Transverse colon (tissue), 4 donors: ENCODE measurements around the gene CIDEA. TPM values are rescaled to one million over a fixed set of nuclear protein-coding genes. Genes with fewer than 3 reads are reported as not detected.
A peak's percentile ranks its signal among the peaks of the same experiment; 100 is the strongest.

Source experiments
- DNase-seq: peaks from one replicate; pipeline ENCODE4 v3.0.0-alpha.2; 2019
- H3K27ac ChIP-seq, 4 donors: fragments of 200-600 bp; sonication (generic); 2 replicates each; pipeline ENCODE4 v1.5.1; 2016 to 2018; ENCODE audit warnings: inconsistent platforms in 4 of 4
- H3K27me3 ChIP-seq: fragments of 200-600 bp; sonication (generic); 2 replicates; pipeline ENCODE4 v1.5.1; 2017; ENCODE audit warnings: inconsistent platforms
- H3K36me3 ChIP-seq, 4 donors: fragments of 200-600 bp; sonication (generic); 2 replicates each; pipeline ENCODE4 v1.5.1; 2017 to 2019; ENCODE audit warnings: inconsistent platforms in 4 of 4
- H3K4me1 ChIP-seq, 4 donors: fragments of 200-600 bp; sonication (generic); 2 replicates each; pipeline ENCODE4 v1.5.1; 2017 to 2020; ENCODE audit warnings: inconsistent platforms in 4 of 4
- H3K4me3 ChIP-seq, 4 donors: fragments of 200-600 bp; sonication (generic); 1 replicate in 1 of 4; 2 replicates in 3 of 4; pipeline versions ENCODE4 v1.5.1 to v1.6.1; 2017 to 2019; ENCODE audit warnings: inconsistent platforms in 4 of 4
- H3K9me3 ChIP-seq, 2 donors: fragments of 200-600 bp; sonication (generic); 2 replicates each; pipeline ENCODE4 v1.5.1; 2017 to 2019; ENCODE audit warnings: inconsistent platforms in 2 of 2
- EP300 ChIP-seq: sonication (generic); formaldehyde crosslinking; IDR thresholded peaks from one replicate; pipeline ENCODE4 v1.6.1; 2017; ENCODE audit warnings: antibody characterized with exemption, low read depth
- POLR2A ChIP-seq: fragments of 450-650 bp; IDR thresholded peaks from one replicate; pipeline ENCODE4 v1.6.1; 2016; ENCODE audit warnings: antibody characterized with exemption, mild to moderate bottlenecking, moderate library complexity
- POLR2AphosphoS5 ChIP-seq, 3 donors: sonication (generic); formaldehyde crosslinking; IDR thresholded peaks; one replicate each; pipeline ENCODE4 v1.6.1; 2016; ENCODE audit warnings: antibody characterized with exemption in 3 of 3
- WGBS, 2 donors: methylation state at CpG; one replicate each; pipeline ENCODE4 v1.1.5; 2018; ENCODE audit warnings: low coverage in 1 of 2; 5-methylcytosine and 5-hydroxymethylcytosine counted together
- in situ Hi-C, 4 donors: fragments of 200-750 bp; cut with MboI; loops; one replicate each; pipeline versions ENCODE4 v1.15.0 to v1.15.1; 2017; ENCODE audit warnings: low sequenced_read_pairs in 3 of 4, low pct_ligation_motif_present in 1 of 4, low pct_unique_long_range_greater_than_20kb in 1 of 4
- intact Hi-C: fragments of 100-400 bp; cut with DNase I; formaldehyde crosslinking; loops from one replicate; pipeline ENCODE4 v1.15.1; 2023; ENCODE audit warnings: low total_unique reads
- total RNA-seq, 4 donors: library from RNA; depleted of rRNA; stranded (reverse); fragments of >200 nt; gene quantifications; one replicate each; pipeline ENCODE4 v1.1.0, GENCODE V29; 2016
- TF ChIP-seq, protein P1 (sequence below), 5 experiments: fragments of 200-600 bp in 3 of 5; fragments of 450-650 bp in 2 of 5; sonication (generic) in 3 of 5; IDR thresholded peaks; 1 replicate in 2 of 5; 2 replicates in 3 of 5; pipeline ENCODE4 v1.5.1; 2016 to 2017; ENCODE audit warnings: antibody characterized with exemption in 5 of 5, inconsistent platforms in 3 of 5, mild to moderate bottlenecking in 2 of 5, moderate library complexity in 1 of 5

Gene CIDEA
- total RNA-seq, 4 donors from 2014 or later, result 0.68 to 3.8 (median 3.7) TPM; not detected in 1

DNA sequence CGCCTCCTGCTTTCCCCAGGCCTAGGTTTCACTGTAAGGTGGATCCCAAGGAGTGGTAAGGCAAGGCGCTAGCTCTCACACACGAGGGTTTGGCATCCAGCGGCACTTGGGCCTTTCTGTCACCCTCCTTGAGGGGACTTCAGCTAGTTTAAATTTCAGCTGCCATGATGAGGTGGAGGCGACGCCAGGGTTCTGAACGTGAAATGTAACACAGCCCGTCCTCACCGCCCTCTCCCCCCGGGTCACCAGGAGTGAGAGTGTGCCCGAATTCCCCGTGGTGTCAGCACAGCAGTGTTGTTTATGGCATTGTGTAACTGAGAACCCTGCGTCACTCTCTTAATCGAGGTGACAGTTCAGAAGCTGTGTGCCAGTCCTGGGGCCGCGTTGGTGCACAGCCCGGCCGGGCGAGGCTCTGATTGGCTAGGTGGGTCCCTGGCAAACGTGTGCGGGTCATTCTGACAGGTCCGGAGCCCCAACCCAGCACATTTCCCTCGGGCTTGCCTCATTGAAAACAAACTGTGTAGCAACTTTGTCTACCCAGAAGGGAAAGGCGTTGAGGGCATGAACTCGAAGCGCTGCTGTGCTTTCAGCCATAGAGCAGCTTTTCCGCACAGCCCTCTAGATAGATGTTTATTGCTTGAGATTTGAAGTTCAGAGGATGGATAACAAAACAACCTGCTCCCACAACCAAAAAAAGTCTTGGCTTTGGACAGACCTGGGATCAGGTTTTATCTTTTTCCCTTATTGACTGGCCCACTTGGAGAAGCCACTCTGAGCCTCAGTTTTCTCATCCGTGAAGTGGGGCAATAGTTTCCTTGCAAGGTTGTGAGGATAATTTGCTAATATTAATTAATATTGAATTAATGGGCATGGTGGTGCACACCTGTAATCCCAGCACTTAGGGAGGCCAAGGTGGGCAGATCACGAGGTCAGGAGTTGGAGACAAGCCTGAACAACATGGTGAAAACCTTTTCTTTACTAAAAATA is 4.9 kb downstream of the CIDEA start:
- TF ChIP-seq EP300, result no peak
- TF ChIP-seq, protein P1, sequence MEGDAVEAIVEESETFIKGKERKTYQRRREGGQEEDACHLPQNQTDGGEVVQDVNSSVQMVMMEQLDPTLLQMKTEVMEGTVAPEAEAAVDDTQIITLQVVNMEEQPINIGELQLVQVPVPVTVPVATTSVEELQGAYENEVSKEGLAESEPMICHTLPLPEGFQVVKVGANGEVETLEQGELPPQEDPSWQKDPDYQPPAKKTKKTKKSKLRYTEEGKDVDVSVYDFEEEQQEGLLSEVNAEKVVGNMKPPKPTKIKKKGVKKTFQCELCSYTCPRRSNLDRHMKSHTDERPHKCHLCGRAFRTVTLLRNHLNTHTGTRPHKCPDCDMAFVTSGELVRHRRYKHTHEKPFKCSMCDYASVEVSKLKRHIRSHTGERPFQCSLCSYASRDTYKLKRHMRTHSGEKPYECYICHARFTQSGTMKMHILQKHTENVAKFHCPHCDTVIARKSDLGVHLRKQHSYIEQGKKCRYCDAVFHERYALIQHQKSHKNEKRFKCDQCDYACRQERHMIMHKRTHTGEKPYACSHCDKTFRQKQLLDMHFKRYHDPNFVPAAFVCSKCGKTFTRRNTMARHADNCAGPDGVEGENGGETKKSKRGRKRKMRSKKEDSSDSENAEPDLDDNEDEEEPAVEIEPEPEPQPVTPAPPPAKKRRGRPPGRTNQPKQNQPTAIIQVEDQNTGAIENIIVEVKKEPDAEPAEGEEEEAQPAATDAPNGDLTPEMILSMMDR (IDR thresholded peaks at IDR 0.05), result no peak
- no peak for TF ChIP-seq POLR2A
- TF ChIP-seq POLR2AphosphoS5 (IDR thresholded peaks at IDR 0.05), result no peak
- 77 to 89% methylated on average over 5 to 29 of the region's 29 CpGs for whole genome bisulfite sequencing, 2 donors
- DNase-seq, result no peak
- no peak overlapping the region for H3K27ac ChIP-seq
- H3K36me3 ChIP-seq, result no peaks in the 10 kb centered on the region
- H3K4me1 ChIP-seq, result peaks cover under 1 to 7% (median 6%) of the 10 kb centered on the region in 4 donors
- intact Hi-C loops, result no loop called here
- H3K4me3 ChIP-seq, result no peak overlapping the region
- in situ Hi-C loops, result no loop called here
- no peaks in the 10 kb centered on the region for H3K9me3 ChIP-seq
- H3K27me3 ChIP-seq, result peaks cover 16% of the 10 kb centered on the region

DNA sequence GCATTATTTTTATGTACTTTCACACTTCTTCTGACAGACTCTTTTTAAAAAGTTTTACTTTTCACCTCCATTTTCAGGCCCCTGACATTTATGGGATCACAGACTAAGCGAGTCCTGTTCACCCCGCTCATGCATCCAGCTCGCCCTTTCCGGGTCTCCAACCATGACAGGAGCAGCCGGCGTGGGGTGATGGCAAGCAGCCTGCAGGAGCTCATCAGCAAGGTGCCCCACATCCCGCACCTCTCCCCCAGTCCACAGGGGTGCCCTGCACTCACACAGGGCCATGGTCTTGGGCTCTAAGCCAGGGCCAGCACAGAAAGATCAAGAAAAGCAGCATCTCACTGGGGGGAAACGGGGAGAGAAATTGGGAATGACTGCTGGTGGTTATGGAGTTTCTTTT is 8.6 kb downstream of the CIDEA start:
- 83% methylated on average over 8 of the region's 8 CpGs; no CpG with 5 or more reads in 1 of the 2 donors for WGBS, 2 donors
- H3K27me3 ChIP-seq, result no peaks in the 10 kb centered on the region
- no peak overlapping the region for H3K27ac ChIP-seq
- no peak for TF ChIP-seq POLR2A
- TF ChIP-seq, protein P1 (IDR thresholded peaks at IDR 0.05), result no peak
- TF ChIP-seq EP300, result no peak
- TF ChIP-seq POLR2AphosphoS5 (IDR thresholded peaks at IDR 0.05), result no peak
- in situ Hi-C loops, result no loop called here
- no peak for DNase-seq
- H3K4me1 ChIP-seq, result no peaks in the 10 kb centered on the region
- no peaks in the 10 kb centered on the region for H3K9me3 ChIP-seq
- no peaks in the 10 kb centered on the region for H3K36me3 ChIP-seq
- H3K4me3 ChIP-seq, result no peak overlapping the region
- intact Hi-C loops, result no loop called here

DNA sequence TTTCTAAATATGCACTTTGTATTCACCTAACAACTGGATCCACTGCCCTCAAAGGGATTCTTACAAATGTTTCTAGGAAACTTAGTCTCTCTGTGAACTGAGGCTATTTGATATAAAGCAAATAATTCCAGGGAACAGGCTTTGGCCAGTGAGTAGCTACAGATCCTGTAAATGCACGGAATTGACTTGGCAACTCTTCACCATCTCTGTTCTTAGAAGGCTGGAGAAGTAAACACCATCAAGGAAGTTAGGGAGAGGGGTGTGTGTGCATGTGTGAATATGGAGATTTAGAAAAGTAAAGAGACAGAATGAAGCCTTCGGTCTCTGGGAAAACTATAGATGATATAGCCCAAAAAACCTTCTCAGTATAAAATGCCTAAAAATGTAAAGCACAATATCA is 10.7 kb downstream of the CIDEA start:
- TF ChIP-seq, protein P1 (IDR thresholded peaks at IDR 0.05), result no peak
- TF ChIP-seq EP300 (no peak), POLR2AphosphoS5 (IDR thresholded peaks at IDR 0.05) (no peak), POLR2A (no peak)
- no peaks in the 10 kb centered on the region for H3K4me1 ChIP-seq
- intact Hi-C loops (no loop called here), in situ Hi-C loops (no loop called here)
- H3K27ac ChIP-seq, result no peak overlapping the region
- no peak for DNase-seq
- no peaks in the 10 kb centered on the region for H3K36me3 ChIP-seq
- no peaks in the 10 kb centered on the region for H3K9me3 ChIP-seq
- WGBS, 2 donors, result 40 to 41% methylated on average over 1 to 2 of the region's 2 CpGs
- no peak overlapping the region for H3K4me3 ChIP-seq
- H3K27me3 ChIP-seq, result no peaks in the 10 kb centered on the region

DNA sequence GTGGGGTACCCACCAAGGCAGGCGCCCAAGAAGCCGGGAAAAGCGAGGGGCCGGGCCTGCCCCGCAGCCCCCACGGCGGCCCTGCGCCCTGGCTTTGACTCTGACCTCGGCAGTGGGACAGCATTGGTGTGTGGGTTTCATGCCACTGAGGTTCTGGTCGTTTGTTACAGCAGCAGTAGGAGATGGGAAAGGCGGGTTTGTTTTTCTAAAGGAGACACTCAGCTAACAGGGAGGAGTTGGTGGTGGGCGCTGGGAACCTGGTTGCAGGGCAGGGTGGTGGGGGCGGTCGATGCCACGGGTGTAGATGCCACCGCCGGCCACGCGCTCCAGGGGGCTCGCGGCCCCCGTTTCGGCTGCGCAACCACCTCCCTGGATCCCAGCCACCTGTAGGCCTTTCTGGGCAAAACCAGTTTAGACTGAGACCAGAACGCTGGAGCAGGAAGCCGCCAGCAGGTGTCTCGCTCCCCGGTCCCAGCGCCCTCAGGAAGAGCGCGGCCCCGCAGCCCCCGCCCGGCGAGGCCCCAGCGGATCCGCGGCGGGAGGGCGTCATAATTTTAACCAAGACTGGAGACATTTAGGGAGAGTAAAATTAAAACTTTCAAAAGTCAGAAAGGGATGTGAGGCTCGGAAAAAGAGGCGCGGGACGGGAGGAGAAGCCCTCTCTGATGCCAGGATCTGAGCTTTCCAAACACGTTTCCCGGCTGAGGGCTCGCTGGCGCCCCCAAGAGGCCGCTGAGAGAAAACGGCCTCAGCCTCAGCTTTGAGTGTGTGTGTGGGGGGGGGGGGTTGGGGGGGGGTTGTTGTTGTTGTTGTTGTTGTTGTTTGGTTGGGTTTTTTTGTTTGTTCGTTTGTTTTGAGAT is 17.4 kb downstream of the CIDEA start:
- H3K4me1 ChIP-seq, result peaks cover 0 to 6% (median 4%) of the 10 kb centered on the region in 4 donors
- no peak for TF ChIP-seq POLR2AphosphoS5 (IDR thresholded peaks at IDR 0.05)
- TF ChIP-seq, protein P1 (IDR thresholded peaks at IDR 0.05), result peak; percentile 59 to 85 (median 68)
- 21 to 94% methylated on average over 7 to 51 of the region's 51 CpGs for WGBS, 2 donors
- peak overlapping the region; percentile 3 to 58 (median 37) for H3K4me3 ChIP-seq
- DNase-seq, result peak; percentile 82
- in situ Hi-C loops, result no loop called here
- H3K27me3 ChIP-seq, result no peaks in the 10 kb centered on the region
- peak overlapping the region; percentile 70 to 84 (median 74) for H3K27ac ChIP-seq
- H3K9me3 ChIP-seq, result no peaks in the 10 kb centered on the region
- intact Hi-C loops, result loop anchor here (10.0 kb wide), 1 partner anchor 393 kb away; no protein-coding TSS in a partner anchor
- H3K36me3 ChIP-seq, result no peaks in the 10 kb centered on the region
